NCI-H146 (cell line): ENCODE results near the gene AMPH.

Experiments
- DNase-seq: peaks from one replicate; lab custom pipeline; 2025; lab: John Stamatoyannopoulos, UW

The AMPH gene

DNA sequence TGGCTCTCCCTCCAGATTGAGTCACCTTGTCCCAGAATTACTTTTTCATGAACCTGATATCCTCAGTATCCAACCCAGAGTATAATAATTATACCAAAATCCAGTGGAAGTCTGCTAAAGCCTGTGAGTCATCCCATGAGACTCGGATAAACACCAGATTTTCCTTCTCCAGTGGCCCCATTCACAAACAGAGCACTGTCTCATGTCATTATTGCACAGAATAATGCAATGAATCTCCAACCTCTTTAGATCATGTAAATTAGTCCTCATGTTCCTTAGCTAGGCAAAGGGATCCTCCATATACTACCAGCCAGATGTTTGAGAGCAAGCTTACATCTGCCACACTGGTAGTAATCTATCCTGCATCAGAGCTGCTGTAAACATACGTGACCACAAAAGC is 89.0 kb downstream of the AMPH start:
- no peak for DNase-seq

DNA sequence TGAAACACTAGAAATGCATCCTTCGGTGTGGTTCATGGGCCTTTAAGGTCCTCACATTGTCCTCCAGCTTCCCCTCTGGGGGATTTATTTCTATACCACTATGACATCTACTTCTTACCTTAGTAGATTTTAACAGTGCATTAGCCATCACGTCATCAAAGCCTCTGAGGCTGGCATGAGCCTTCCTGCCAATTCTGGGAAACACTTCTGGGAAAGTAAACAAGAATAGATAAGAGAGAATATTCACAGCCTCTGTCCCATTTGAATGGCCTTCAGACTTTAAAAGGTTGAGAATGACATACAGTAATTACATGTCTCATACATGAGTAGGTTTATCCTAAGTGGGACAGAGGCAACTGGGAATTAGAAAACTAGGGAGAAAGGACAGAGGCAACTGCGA is 89.7 kb downstream of the AMPH start:
- no peak for DNase-seq

DNA sequence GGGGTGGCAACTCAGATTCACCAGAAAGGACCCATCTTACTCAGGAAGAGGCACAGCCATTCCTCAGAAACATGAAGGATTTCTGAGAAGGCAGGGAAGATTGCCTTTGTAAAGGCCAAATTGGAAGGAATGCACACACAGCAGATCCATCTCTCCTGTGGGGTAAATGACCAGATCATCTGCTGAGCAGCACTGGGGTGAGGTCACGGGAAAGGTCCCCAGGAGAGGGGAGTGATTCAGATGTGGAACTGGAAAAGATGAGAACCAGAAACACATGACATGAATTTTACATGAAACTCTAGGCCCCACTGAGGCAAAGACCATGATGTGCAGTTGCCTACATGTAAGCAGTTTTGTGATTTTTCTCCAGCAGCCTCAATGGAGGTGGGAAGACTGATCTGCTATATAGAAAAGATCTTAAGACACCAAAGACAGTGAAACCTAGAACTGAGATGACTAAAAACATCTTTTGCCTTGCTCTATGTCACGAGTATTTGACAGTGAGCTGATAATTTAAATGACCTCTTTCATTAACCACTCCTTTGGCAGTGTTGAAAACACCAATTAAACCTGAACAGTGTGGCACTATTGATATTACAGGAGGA is 91.6 kb downstream of the AMPH start:
- DNase-seq: no peak

DNA sequence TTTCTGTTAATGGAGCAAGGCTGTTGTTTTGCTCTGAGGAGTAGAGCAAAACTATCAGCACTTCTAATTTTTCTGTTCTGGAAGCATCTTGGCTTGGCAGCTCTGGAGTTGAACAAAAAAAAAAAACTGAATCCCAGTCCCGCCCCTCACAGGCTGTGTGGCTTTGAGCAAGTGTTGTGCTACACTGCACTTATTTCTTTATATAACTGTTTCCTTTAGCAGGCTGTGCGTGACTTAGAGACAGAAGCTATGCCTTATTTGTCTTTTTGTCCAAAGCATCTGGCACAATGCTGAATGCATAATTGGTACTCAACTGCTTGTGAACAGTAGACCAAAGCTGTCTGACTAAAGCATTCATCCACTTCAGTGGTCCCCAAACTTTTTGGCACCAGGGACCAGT is 96.1 kb downstream of the AMPH start:
- DNase-seq: no peak

DNA sequence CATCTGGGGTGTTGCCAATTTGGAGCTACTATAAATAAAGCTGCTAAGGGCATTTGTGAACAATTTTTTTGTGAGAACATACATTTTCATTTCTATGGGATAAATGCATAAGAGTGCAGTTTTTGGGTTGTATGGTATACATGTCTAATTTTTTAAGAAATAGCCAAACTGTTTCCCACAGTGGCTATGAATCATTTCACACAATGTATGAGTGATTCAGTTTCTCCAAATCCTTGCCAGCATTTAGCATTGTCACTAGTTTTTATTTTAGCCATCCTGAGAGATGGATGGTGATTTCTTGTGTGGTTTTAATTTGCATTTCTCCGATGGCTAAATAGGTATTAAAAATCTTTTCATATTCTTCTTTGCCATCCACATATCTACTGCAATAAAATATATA is 105.3 kb downstream of the AMPH start:
- DNase-seq: no peak

DNA sequence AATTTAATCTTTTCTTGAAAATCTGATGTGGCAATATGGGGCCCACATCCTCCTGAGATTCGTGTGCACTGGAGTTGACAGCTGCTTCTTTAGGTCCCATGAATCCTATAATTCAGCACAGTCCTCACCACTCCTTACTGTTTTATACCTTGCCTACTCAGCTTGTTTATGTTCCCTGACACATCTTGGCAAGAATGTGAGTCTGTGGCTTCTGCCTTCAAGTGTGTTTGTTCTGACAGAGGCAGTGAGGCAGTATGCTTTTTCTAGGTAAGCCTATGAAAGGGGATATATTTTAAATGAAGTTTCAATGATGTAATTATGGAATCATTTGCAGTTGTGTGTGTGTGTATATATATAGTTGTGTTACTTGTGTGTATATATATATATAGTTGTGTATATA is 106.4 kb downstream of the AMPH start:
- DNase-seq: no peak

DNA sequence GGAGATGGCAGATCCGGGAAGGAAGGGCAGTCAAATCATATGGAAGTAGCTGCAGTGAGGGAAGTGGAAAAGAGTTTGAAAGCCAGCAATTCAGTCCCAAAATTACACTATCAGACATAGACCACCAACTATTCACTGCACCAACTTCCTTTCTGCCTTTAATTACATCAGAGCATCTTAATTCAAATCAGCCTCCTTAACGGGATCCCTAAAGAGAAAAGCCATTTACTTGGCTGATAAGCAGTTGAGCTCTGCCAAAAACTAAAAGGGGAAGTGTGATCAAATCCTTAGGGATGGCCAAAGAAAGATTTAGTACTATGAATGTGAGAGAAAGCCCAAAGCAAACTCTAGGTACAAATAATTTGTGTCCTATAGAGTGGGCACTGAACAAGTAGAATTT is 110.4 kb downstream of the AMPH start:
- no peak for DNase-seq

DNA sequence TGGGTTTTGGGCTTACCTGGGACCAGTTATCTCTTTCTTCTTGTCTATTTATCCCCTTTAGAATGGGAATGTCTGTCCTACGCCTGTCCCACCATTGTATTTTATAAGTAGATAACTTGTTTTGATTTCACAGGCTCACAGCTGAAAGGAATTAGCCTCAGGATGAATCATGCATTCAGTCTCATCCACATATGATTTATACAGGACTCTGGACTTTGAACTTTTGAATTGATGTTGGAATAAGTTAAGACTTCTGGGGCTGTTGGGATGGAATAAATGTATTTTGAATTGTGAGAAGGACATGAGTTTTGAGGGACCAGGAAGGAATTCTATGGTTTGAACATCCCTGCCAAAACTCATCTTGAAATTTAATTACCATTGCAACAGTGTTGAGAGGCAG is 112.6 kb downstream of the AMPH start:
- DNase-seq: no peak

DNA sequence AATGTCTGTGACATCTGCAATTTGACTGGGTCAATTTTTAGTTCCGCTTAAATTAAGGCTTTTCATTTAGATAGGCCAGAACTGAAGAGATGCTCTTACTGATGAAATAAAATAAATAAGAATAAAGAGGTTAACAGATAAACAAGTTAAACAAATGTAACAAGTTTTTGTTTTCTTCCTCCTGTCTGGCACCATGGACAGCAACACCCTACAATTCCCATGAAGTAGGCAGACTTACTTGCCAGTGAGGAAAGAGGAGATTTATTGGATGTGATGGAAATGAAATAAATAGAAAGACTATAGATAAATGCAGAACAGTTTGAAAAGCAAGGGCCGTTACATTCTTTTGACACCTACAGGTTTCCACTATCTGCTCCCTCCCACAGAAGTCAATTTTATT is 118.5 kb downstream of the AMPH start:
- DNase-seq: no peak

DNA sequence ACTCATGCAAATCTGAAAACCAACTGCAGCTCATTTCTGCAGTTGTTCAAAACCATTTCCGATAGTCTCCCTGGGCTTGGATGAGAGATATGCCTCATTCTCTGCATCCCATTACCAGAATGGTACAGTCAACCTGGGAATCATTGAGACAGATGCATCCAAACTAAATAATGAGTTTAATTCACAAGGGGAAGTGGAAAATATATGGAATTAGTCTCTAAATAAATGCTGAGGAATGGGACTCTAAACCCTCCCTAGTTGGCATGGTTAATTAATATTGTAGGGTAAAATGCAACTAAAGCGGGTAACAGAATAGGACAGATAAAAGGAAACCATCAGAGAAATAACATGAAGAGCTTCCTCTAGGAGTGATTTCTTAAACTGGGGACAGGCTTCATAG is 118.9 kb downstream of the AMPH start:
- no peak for DNase-seq

DNA sequence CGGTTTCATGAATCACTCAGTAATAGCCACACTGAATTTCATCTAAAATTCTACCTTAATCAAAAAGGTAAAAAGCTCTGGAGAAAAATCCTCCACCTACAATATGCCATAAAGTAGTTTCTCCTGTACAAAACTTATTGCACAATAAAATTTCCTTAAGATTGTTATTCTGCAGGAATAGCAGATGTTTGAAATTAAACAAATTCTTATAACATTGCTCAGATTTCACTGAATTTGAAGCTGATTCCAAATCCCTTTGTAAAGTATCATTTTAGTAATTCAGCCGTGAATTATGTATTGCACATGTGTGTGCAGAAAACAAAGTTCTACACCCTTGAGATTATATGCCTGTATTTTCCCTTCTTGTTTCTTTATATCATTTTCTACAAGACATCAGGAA is 123.8 kb downstream of the AMPH start:
- no peak for DNase-seq

DNA sequence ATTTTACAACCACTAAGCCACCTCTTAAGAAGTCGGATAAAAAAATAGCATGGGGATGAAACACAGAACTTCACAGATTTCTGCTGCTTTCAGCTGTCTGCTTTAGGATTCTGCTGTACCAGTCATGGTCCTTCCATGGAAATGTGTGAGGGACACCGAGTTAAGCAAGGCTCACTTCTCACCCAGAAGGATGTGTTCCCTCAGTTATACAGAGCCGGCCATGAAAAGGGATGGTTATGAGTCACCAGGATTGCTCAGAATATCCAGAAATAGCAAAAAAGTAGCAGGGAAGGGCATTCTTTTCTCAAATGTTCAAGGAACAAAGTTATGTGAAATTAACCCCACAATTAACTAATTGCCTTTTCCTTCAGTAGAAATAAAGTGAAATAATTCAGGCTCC is 124.4 kb downstream of the AMPH start:
- DNase-seq: no peak

DNA sequence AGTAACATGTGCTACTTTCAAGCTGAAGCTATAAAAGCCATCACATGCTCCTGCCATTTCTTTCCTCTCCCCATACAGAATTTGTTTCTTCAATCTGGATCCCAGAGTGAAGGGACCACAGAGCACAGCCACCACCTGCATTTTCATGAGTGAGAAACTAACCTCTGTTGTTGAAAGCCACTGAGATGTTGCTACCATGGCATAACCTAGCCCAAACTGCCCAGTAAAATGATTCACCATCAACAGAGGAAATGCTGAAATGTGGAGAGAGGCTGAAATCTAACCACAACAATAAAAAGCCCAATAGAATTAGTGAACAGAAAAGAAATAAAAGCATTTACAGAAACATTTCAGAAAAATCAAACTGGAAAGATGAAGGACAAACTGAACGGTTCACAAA is 125.2 kb downstream of the AMPH start:
- DNase-seq: no peak

DNA sequence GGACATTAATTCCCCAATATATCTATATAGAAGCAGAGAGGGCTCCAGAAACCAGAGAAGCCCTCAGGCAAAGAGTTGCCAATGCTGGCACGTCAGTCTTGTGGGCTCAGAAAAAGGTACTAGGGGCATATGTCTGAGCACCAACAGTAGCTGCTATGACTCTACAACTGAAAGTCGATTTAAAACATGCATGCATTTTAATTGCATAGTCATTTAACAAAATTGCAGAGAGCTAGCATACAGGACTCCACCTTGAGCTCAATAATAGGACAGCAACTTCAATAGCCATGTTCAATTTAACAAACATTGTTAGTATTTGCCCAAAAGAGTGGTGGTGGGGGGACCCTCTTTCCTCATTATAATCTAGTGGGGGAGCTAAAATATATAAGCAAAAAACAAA is 126.5 kb downstream of the AMPH start:
- no peak for DNase-seq

DNA sequence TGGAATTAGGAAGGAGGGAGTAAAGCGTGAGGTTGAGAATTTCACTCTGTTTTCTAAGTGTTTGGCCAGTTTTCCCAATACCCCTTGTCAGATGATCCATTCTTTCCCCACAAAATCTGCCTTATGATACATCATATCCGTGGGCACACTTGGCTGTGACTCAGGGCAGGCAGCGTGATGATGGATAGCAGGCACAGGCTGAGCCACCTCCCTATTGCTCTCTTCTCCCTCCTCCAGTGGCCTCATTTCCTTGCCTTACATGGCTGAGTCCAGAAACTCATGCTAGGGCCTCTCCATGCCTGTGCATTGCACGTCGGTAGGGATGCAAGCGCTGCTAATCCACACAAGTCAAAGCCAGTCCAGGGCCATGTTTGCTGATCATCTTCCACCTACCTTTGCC is 128.3 kb downstream of the AMPH start:
- no peak for DNase-seq

DNA sequence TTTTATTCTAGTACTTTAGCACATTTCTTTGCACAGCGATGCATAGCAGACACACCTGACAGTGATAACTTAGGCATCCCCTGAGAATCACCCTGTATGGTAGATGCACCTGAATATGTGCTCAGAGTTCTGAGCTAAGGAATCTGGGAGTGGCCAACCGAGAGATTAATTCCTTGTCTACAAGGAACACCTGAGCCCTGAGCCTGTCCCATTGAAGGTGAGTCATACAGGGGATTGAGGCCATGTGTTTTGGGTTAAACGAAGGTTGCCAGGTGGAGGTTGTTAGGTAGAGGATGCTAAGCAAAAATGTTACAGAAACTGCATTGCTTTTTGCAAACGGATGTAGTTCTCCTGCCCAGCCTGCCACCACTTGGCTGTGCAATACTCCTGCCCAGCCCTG is 128.9 kb downstream of the AMPH start:
- DNase-seq: no peak

DNA sequence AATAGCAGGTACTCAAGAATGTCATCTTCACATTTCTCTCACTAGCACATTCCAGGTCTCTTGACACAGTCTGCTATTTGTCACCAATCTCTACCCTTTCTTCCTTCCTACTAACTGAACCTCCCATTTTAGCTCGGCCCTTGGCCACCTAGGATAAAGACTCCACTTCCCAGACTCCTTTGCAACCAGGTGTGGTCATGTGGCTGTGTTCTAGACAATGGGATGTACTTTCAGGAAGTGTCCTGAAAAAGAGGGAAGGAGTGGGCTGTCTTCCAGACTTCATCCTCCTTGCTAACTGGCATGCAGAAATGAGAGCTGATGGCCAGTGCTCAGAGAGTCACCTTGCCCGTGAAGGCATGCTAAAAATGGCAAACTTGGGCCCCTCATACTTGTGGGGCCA is 139.2 kb downstream of the AMPH start:
- DNase-seq: no peak

DNA sequence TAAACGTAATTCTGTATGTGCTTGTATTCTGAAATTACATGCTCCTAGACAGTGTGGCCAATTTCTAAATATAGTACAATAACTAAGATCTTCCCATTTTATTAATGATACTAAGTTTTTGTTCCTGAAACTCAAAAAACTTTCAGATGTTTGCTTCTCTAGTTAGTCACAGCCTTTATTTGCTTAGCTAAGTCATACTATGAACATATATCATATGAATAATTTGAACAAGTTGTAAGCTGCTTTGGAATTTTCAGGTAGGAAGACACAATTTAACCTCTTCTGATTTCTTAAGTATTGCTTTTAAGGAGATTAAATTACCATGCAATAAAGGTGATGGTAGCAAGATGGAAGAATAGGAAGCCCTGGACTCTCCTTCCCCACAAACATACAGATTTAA is 148.7 kb downstream of the AMPH start:
- no peak for DNase-seq

DNA sequence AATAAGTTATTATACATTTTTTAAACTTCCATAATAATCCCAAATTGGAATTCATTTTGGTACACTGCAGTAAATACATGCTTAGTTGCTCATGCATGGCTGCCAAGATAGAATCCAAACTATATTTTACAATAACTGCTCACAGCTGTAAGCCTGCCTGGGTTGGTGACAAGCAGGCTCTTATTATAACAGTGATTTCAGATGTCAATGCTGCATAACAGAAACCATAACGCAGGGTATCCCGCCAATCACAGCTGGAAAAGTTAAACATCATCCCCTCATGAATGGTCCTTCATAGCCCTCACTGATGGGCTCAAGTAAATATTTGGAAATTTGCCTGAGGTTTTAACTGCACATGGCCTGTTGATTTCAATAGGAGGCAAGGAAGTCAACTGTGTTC is 149.8 kb downstream of the AMPH start:
- DNase-seq: no peak

DNA sequence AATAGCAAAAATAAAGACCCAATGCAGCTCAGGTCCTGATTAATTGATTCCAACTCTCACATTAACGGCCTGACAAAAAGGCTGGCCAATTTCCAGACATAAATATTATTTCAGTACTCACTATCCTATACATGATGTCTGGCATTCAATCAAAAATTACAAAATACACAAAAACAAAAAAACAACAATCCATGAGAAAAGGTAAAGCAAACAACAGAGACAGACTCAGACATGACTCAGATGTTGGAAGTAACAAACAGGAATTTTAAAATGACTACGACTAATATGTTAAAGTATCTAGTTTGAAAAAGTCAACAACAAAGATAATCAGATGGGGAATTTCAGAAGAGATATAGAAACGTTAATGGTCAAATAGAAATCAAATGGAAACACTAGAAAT is 152.8 kb downstream of the AMPH start:
- no peak for DNase-seq

DNA sequence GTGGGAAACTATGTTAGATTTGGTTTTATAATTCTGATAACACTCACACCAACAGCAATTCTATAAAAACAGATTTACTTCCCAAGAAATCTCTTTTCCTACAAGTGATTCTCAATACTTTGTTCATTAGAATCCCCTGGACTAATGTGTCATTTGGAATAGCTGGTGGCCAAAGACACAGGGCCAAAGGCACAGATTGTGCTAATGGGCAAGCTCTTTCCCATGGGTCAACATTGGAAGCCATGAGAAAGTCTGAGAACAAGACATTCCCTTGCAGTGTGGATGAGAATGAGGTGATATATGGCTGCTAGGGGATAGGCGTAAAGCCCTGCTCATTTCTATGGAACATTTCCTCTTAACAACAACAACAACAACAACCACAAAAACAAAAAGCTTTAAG is 153.8 kb downstream of the AMPH start:
- DNase-seq: no peak

DNA sequence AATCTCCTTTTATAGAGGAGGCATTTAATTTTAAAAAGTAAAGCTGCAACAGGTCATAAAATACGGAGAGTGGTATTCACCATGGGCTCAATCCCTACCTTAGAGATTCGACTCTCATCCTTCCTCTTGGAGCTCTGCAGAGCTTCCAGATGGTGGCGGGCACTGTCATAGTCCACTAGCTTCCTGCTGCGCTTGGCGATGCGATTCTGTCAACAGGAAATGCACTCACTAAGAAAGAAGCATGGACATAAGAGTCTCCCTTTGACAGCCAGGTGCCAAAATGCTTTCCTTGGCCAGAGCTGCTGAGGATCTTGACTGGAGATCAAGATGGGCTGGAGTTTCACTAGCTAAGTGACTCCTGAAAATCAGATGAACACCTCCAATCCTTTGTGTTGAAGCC is 154.4 kb downstream of the AMPH start:
- DNase-seq: no peak

DNA sequence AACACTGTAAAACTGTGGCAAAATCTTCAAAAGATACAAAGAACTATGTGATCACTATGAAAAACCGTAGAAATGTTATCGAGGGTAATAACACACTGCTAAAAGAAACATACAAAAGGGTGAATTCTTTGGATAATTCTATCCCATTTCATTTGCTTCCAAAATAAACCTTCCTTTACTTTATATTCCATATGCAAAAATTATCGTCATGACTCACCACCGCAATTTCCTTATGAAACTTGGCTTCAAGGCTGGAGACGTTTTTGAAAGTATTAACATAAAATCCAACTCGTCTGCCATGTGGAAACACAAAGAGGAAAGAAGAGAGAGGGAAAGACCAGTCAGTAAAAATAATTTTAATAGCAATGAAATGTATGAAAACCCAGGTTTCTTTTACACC is 165.2 kb downstream of the AMPH start:
- DNase-seq: no peak

DNA sequence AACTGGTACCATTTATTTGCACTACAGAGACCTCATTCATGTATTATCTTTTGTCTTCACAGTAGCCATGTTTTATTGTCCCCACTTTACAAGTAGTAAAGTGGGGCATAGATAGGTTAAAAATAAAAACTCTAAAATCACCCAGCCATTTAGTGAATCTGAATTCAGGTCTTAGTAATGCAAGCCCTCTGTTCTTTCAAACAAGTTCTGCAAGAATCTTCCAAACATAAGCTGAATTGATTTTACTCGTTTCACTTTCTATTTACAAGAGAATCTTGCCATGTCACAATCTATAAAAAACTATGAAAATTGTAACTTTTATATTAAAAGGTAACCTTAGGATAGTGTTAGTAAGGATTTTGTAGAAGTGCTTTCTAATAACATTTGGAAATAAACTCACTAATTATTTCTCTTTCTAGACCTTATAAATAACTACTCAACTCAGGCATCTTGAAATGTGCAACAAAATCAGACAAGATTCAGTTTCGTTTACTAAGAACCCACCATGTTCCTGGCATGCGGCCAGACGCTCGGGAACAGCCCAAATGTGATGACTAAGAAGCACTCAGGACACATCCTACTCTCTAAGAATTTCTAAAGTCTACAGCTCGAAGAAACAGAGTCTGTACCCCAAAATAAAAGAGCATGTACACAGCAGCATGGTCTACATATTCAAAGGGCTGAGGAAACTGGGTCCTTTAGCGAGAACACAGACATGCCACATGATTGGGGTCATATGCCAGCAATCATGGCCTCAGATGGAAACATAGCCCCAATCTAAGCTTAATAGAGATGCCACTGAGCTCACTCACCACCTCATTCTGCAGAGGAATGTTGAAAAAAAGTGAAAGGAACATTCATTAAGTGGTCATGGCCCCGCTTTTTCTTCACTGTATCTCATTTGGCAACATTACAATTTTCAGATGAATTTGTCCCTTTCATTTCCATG is 167.6 kb downstream of the AMPH start:
- DNase-seq: no peak
